Breast epithelium (tissue), 4 donors: Measurements from ENCODE around the gene FBXW4. TPM values are rescaled to one million over a fixed set of nuclear protein-coding genes. Genes with fewer than 3 reads are reported as not detected.

ENCODE experiments used
- DNase-seq, 2 donors: peaks; one replicate each; pipeline ENCODE4 v3.0.0-alpha.2; 2019; ENCODE audit warnings: low spot score in 2 of 2
- H3K27ac ChIP-seq, 2 donors: fragments of 200-600 bp; sonication (generic) in 1 of 2; one replicate each; pipeline ENCODE4 v1.5.1; 2016 to 2019; ENCODE audit warnings: mild to moderate bottlenecking in 1 of 2
- H3K27me3 ChIP-seq, 2 donors: fragments of 200-600 bp; sonication (generic) in 1 of 2; one replicate each; pipeline versions ENCODE4 v1.5.1 to v1.6.0; 2017 to 2019; ENCODE audit warnings: control low read depth in 1 of 2, mild to moderate bottlenecking in 1 of 2
- H3K36me3 ChIP-seq: fragments of 200-600 bp; one replicate; pipeline ENCODE4 v1.5.1; 2019
- H3K4me1 ChIP-seq, 2 donors: fragments of 200-600 bp; sonication (generic); one replicate each; pipeline ENCODE4 v1.5.1; 2016 to 2019; ENCODE audit warnings: control low read depth in 1 of 2
- H3K4me3 ChIP-seq, 3 donors: fragments of 200-600 bp; sonication (generic); 1 replicate in 2 of 3; 2 replicates in 1 of 3; pipeline ENCODE4 v1.5.1; 2016 to 2019; ENCODE audit warnings: mild to moderate bottlenecking in 3 of 3, moderate library complexity in 2 of 3
- H3K9me3 ChIP-seq, 2 donors: fragments of 200-600 bp; sonication (generic) in 1 of 2; one replicate each; pipeline ENCODE4 v1.5.1; 2016 to 2019; ENCODE audit warnings: control low read depth in 1 of 2
- POLR2A ChIP-seq: fragments of 450-650 bp; IDR thresholded peaks from one replicate; pipeline ENCODE4 v1.6.1; 2016; ENCODE audit warnings: antibody characterized with exemption, mild to moderate bottlenecking, moderate library complexity
- POLR2AphosphoS5 ChIP-seq, 3 donors: sonication (generic); formaldehyde crosslinking; IDR thresholded peaks; one replicate each; pipeline ENCODE4 v1.6.1; 2017; ENCODE audit warnings: antibody characterized with exemption in 3 of 3
- intact Hi-C: fragments of 100-400 bp; cut with DNase I; formaldehyde crosslinking; loops from one replicate; pipeline ENCODE4 v1.15.1; 2023; ENCODE audit warnings: low total_unique reads
- total RNA-seq, 3 donors: library from RNA; depleted of rRNA; stranded (reverse); fragments of >200 nt; gene quantifications; one replicate each; pipeline ENCODE4 v1.1.0, GENCODE V29; 2016
- TF ChIP-seq, protein P1 (sequence below), 3 donors: fragments of 450-650 bp; IDR thresholded peaks; one replicate each; pipeline ENCODE4 v1.5.1; 2016 to 2017; ENCODE audit warnings: antibody characterized with exemption in 3 of 3, mild to moderate bottlenecking in 3 of 3, moderate library complexity in 3 of 3

Gene FBXW4
- total RNA-seq, 3 donors from 2014 or later = 68.0 to 95.7 (median 74.7) TPM

DNA sequence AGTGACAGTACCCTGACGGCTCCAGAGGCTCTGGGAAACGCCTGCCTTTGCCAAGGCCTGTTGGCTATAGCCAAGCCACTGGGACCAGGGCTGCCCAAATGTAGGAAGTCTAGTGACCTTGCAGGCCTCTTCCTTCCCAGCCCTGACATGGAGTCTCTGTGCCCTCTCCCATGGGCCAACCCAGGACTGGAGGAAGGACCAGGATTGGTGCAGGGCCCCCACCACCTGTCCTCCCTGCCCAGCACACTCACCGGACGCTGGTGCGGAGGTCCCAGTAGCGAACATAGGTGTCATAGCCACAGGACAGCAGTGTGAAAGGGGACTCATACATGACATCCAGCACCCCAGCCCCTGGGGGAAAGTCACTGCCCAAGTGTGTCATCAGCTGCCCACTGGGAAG, 82.9 kb downstream of the FBXW4 start:
- H3K4me3 ChIP-seq = no peak overlapping the region
- DNase-seq = no peak
- TF ChIP-seq POLR2A (no peak), POLR2AphosphoS5 (IDR thresholded peaks at IDR 0.05) (no peak)
- TF ChIP-seq, protein P1, sequence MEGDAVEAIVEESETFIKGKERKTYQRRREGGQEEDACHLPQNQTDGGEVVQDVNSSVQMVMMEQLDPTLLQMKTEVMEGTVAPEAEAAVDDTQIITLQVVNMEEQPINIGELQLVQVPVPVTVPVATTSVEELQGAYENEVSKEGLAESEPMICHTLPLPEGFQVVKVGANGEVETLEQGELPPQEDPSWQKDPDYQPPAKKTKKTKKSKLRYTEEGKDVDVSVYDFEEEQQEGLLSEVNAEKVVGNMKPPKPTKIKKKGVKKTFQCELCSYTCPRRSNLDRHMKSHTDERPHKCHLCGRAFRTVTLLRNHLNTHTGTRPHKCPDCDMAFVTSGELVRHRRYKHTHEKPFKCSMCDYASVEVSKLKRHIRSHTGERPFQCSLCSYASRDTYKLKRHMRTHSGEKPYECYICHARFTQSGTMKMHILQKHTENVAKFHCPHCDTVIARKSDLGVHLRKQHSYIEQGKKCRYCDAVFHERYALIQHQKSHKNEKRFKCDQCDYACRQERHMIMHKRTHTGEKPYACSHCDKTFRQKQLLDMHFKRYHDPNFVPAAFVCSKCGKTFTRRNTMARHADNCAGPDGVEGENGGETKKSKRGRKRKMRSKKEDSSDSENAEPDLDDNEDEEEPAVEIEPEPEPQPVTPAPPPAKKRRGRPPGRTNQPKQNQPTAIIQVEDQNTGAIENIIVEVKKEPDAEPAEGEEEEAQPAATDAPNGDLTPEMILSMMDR (IDR thresholded peaks at IDR 0.05) = no peak
- intact Hi-C loops = no loop called here
- H3K27ac ChIP-seq = peak overlapping the region in 1 of 2 donors; percentile 48
- no peaks in the 10 kb centered on the region for H3K36me3 ChIP-seq
- no peaks in the 10 kb centered on the region for H3K4me1 ChIP-seq
- H3K9me3 ChIP-seq = no peaks in the 10 kb centered on the region
- H3K27me3 ChIP-seq = no peaks in the 10 kb centered on the region

DNA sequence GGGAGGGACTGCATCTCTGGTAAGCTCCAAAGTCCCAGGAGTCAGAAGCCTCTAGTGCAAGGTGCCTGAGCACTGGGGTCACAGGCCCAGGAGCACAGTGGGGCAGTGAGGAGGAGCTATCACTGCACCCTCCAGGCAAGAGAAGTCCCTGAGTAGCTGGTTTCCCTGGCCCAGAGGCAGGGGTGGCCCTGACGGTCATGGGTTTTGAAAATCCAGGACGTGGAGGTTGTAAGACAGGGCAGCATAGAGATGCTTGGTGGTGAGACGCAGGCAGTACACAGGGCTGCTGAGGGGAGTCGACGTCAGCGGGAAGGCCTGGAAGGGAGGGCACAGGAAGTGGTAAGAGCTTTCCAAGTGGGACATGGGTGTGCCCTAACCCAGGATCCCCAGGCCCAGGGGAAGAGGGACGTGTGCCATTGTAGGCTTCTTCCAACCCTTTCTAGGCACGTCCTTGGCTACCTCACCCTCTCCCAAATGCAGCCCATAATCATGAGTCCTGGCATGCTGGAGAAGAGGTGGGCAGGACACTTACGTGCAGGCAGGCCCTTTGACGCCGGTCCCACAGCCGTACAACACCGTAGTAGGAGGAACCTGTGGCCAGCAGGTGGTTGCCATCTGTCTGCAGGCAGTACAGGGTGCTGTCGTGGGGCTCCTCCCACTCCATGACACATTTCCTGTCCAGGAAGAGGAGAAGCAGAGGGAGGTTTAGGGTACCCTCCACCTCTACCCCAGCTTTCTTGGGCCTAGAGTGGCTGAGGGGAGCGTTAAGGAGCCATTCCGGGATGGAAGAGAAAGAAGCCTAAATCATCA, 83.7 kb downstream of the FBXW4 start:
- no peak overlapping the region for H3K4me3 ChIP-seq
- no peaks in the 10 kb centered on the region for H3K9me3 ChIP-seq
- H3K27me3 ChIP-seq = no peaks in the 10 kb centered on the region
- peak overlapping the region in 1 of 2 donors; percentile 48 for H3K27ac ChIP-seq
- intact Hi-C loops = no loop called here
- TF ChIP-seq POLR2A = no peak
- TF ChIP-seq, protein P1 (IDR thresholded peaks at IDR 0.05) = no peak
- TF ChIP-seq POLR2AphosphoS5 (IDR thresholded peaks at IDR 0.05) = no peak
- H3K4me1 ChIP-seq = no peaks in the 10 kb centered on the region
- no peak for DNase-seq
- no peaks in the 10 kb centered on the region for H3K36me3 ChIP-seq

DNA sequence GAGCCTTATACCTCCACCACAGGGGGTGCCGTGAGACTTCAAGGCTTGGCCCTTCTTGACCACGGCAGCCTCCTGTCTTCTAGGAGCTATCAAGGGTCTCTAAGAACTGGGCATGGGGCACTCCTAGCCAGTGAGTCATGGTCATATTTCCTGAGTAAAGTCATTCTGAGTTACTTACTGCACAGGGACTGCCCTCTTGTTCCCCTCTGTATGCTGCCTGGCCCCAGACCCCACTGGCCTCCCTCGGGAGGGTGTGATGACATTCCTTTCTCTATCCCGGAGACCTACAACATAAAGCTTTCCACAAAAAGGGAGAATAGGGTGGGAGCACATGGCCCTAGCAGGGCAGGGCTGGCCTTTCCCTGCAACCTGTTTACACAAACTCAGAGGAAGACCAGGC, 85.5 kb downstream of the FBXW4 start:
- Histone ChIP-seq H3K9me3 (no peaks in the 10 kb centered on the region), H3K36me3 (no peaks in the 10 kb centered on the region), H3K4me3 (no peak overlapping the region), H3K27me3 (no peaks in the 10 kb centered on the region), H3K27ac (no peak overlapping the region), H3K4me1 (no peaks in the 10 kb centered on the region)
- no peak for TF ChIP-seq POLR2AphosphoS5 (IDR thresholded peaks at IDR 0.05)
- no peak for TF ChIP-seq POLR2A
- TF ChIP-seq, protein P1 (IDR thresholded peaks at IDR 0.05) = no peak
- no peak for DNase-seq
- intact Hi-C loops = loop anchor here (10.0 kb wide), 1 partner anchor 165 kb away; the partner anchor contains the start of gene FGF8

DNA sequence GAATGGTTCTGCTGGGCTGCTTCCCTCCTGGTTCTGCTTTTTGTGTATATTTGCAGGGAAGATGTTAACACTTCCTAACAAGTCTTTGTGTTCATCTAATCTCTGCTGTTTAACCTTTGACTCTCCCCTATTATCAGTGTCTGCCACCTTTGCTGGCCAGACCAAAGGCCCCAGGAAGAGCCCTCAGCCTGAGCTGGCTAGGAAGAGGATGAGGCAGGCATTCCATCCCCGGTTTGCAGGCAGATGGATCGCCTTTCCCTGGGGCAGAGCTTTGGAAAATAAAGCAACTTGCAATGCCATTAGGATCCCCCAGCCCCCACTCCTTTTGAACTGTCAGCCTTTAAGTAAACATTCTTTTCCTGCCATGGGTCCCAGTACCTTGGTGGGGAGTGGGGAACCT, 87.8 kb downstream of the FBXW4 start:
- no peaks in the 10 kb centered on the region for H3K4me1 ChIP-seq
- intact Hi-C loops = loop anchor here (10.0 kb wide), 1 partner anchor 168 kb away; the partner anchor contains the start of gene FGF8
- H3K9me3 ChIP-seq = no peaks in the 10 kb centered on the region
- no peak for DNase-seq
- H3K4me3 ChIP-seq = no peak overlapping the region
- no peaks in the 10 kb centered on the region for H3K36me3 ChIP-seq
- no peak overlapping the region for H3K27ac ChIP-seq
- TF ChIP-seq, protein P1 (IDR thresholded peaks at IDR 0.05) = no peak
- TF ChIP-seq POLR2A (no peak), POLR2AphosphoS5 (IDR thresholded peaks at IDR 0.05) (no peak)
- H3K27me3 ChIP-seq = no peaks in the 10 kb centered on the region

DNA sequence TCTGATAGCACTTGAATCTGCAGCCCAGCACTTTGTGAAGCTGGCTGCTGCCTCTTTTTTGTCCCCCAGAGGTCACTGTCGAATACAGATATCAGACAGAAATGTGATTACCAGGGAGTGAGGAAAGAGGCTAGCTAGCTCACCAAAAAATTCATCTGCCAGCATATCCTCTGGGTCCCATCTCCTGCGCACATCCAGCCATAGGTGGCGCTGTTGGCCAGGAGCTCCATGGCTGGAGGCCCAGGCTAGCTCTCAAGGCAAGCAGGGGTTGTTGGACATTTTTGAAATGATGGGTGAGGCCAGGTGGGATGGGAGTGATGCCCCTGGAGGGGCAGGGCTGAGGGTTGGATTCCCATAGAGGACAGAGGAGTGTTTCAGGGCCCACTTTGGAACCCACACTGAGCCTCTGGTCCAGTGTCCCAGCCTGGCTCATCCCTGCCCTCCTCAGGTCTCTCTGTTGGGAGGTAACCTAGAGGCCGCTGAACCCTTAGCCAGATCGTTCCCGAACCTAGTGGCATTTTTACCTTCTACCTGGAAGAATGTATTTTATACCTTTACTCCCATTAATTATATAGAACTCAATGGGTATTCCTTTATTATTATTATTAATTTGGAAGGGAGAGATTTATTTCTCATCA, 92.1 kb downstream of the FBXW4 start:
- H3K27ac ChIP-seq = no peak overlapping the region
- TF ChIP-seq POLR2A (no peak), POLR2AphosphoS5 (IDR thresholded peaks at IDR 0.05) (peak in 2 of 3 donors; percentile 21 to 31)
- TF ChIP-seq, protein P1 (IDR thresholded peaks at IDR 0.05) = peak; percentile 38 to 86 (median 77)
- H3K27me3 ChIP-seq = no peaks in the 10 kb centered on the region
- H3K4me3 ChIP-seq = no peak overlapping the region
- H3K9me3 ChIP-seq = no peaks in the 10 kb centered on the region
- no peaks in the 10 kb centered on the region for H3K4me1 ChIP-seq
- DNase-seq = peak; percentile 45 to 73
- H3K36me3 ChIP-seq = no peaks in the 10 kb centered on the region
- intact Hi-C loops = loop anchor here (10.0 kb wide), 1 partner anchor 172 kb away; the partner anchor contains the start of gene FGF8
